ENCODE measurements around the gene SLC10A1. TPM values are rescaled to one million over a fixed set of nuclear protein-coding genes. Genes with fewer than 3 reads are reported as not detected.
"Not testable (repeated sequence)": the region's sequence is repeated elsewhere in the genome, so short reads cannot be mapped to it uniquely, and the experiment has no call there.

Gene SLC10A1
- total RNA-seq, 1 donor from 2014 or later = not detected

GRCh38 chr14:69814397-69814796, 17.4 kb upstream of the SLC10A1 start:
- H3K36me3 ChIP-seq (ENCODE audit: control insufficient read depth, insufficient read depth, low read length) = no peaks in the 10 kb centered on the region
- DNase-seq (ENCODE audit: low read depth) = no peak
- TF ChIP-seq, protein P1, sequence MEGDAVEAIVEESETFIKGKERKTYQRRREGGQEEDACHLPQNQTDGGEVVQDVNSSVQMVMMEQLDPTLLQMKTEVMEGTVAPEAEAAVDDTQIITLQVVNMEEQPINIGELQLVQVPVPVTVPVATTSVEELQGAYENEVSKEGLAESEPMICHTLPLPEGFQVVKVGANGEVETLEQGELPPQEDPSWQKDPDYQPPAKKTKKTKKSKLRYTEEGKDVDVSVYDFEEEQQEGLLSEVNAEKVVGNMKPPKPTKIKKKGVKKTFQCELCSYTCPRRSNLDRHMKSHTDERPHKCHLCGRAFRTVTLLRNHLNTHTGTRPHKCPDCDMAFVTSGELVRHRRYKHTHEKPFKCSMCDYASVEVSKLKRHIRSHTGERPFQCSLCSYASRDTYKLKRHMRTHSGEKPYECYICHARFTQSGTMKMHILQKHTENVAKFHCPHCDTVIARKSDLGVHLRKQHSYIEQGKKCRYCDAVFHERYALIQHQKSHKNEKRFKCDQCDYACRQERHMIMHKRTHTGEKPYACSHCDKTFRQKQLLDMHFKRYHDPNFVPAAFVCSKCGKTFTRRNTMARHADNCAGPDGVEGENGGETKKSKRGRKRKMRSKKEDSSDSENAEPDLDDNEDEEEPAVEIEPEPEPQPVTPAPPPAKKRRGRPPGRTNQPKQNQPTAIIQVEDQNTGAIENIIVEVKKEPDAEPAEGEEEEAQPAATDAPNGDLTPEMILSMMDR (IDR thresholded peaks at IDR 0.05; ENCODE audit: insufficient read depth, low read length, poor library complexity, severe bottlenecking) = no peak
- peaks cover 10% of the 10 kb centered on the region for H3K27me3 ChIP-seq (ENCODE audit: control insufficient read depth, insufficient read depth, low read length)
- no peak overlapping the region for H3K4me3 ChIP-seq (ENCODE audit: low read depth, low read length)

- not testable (repeated sequence) for DNase-seq (ENCODE audit: low read depth); H3K27me3 ChIP-seq (ENCODE audit: control insufficient read depth, insufficient read depth, low read length); H3K36me3 ChIP-seq (ENCODE audit: control insufficient read depth, insufficient read depth, low read length); H3K4me3 ChIP-seq (ENCODE audit: low read depth, low read length)
These were observed 16.3 kb upstream of the SLC10A1 start for GRCh38 chr14:69813346-69813745.

DNA sequence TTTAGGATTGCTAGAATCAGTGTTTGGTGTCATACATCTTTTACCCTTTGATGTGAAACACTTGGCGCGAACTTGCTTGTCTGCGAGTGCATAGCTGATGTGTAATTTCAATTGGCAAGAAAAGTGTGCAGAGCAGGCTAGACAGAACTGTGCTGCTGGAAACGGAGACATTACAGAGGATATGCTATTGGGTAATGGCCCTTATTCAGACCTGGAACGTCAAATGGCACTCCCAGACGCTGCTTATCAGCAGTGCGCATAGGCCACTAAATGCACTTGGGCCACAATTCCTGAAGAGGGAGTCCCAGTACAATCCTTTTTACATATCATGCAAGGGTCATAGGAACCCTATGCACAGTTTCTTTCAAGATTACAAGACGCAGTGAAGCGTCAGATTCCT, 15.7 kb upstream of the SLC10A1 start:
- no peak for DNase-seq (ENCODE audit: low read depth)
- Histone ChIP-seq H3K36me3 (ENCODE audit: control insufficient read depth, insufficient read depth, low read length) (no peaks in the 10 kb centered on the region), H3K27me3 (ENCODE audit: control insufficient read depth, insufficient read depth, low read length) (peaks cover 10% of the 10 kb centered on the region), H3K4me3 (ENCODE audit: low read depth, low read length) (no peak overlapping the region)
- TF ChIP-seq, protein P1 (IDR thresholded peaks at IDR 0.05; ENCODE audit: insufficient read depth, low read length, poor library complexity, severe bottlenecking) = no peak

DNA sequence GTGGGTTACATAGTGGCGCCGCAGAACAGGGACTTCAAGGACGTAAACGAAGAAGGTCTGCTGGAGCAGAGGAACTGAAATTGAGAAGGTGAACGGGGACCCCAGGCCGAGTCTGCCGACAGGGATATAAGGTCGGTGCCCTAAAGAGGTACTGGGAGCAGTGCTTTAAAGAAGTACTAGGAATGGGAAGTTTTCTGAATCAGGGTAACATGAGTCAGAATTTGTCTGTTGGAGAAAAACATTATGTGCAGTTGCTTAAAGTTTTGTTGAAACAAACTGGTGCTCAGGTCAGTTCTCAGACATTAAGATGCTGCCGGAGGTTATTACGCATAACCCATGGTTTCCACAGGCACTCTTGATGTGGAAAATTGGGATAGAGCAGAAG, 14.8 kb upstream of the SLC10A1 start:
- H3K4me3 ChIP-seq (ENCODE audit: low read depth, low read length) = no peak overlapping the region
- DNase-seq (ENCODE audit: low read depth) = no peak
- peaks cover 6% of the 10 kb centered on the region for H3K27me3 ChIP-seq (ENCODE audit: control insufficient read depth, insufficient read depth, low read length)
- H3K36me3 ChIP-seq (ENCODE audit: control insufficient read depth, insufficient read depth, low read length) = no peaks in the 10 kb centered on the region
- TF ChIP-seq, protein P1 (IDR thresholded peaks at IDR 0.05; ENCODE audit: insufficient read depth, low read length, poor library complexity, severe bottlenecking) = no peak

DNA sequence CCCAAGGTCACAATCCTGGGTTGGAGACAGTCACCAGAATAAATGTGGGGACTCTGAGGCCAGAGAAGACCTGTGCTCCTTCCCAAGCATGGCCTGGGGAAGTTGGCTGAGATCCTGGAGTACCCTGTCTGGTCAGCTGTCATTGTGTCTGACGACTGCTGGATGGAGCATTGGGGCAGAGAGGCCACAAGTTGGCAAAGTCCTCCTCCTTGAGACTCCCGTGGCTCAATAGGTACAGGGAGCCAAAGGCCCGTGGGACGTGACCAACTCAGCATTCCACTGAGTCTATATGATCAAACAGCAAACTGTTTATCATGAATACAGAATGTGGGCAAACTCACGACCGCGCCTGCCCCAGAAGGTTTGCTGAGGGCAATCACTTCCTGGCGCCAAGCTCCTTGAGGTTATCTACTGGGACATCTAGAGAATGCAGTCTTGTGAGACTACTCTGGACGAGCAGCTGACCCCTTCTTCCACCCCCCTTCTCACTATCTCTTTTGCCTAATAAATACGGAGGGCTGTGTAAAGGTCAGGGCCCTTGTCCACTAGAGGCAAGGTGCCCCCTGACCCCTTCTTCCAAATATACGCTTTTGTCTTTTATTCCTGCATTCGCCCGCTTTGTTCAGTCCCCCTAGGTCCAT, 14.3 kb upstream of the SLC10A1 start:
- Histone ChIP-seq H3K4me3 (ENCODE audit: low read depth, low read length) (no peak overlapping the region), H3K27me3 (ENCODE audit: control insufficient read depth, insufficient read depth, low read length) (peaks cover 5% of the 10 kb centered on the region), H3K36me3 (ENCODE audit: control insufficient read depth, insufficient read depth, low read length) (no peaks in the 10 kb centered on the region)
- no peak for DNase-seq (ENCODE audit: low read depth)
- TF ChIP-seq, protein P1 (IDR thresholded peaks at IDR 0.05; ENCODE audit: insufficient read depth, low read length, poor library complexity, severe bottlenecking) = no peak

- no peak overlapping the region for H3K4me3 ChIP-seq (ENCODE audit: low read depth, low read length)
- TF ChIP-seq, protein P1 (IDR thresholded peaks at IDR 0.05; ENCODE audit: insufficient read depth, low read length, poor library complexity, severe bottlenecking) = no peak
- H3K36me3 ChIP-seq (ENCODE audit: control insufficient read depth, insufficient read depth, low read length) = no peaks in the 10 kb centered on the region
- no peaks in the 10 kb centered on the region for H3K27me3 ChIP-seq (ENCODE audit: control insufficient read depth, insufficient read depth, low read length)
- DNase-seq (ENCODE audit: low read depth) = no peak
These were observed 12.1 kb upstream of the SLC10A1 start for GRCh38 chr14:69808919-69809808.

All from kidney epithelial cell (primary cell).